ENCODE results near the gene BNC1.

BNC1 gene, protein sequence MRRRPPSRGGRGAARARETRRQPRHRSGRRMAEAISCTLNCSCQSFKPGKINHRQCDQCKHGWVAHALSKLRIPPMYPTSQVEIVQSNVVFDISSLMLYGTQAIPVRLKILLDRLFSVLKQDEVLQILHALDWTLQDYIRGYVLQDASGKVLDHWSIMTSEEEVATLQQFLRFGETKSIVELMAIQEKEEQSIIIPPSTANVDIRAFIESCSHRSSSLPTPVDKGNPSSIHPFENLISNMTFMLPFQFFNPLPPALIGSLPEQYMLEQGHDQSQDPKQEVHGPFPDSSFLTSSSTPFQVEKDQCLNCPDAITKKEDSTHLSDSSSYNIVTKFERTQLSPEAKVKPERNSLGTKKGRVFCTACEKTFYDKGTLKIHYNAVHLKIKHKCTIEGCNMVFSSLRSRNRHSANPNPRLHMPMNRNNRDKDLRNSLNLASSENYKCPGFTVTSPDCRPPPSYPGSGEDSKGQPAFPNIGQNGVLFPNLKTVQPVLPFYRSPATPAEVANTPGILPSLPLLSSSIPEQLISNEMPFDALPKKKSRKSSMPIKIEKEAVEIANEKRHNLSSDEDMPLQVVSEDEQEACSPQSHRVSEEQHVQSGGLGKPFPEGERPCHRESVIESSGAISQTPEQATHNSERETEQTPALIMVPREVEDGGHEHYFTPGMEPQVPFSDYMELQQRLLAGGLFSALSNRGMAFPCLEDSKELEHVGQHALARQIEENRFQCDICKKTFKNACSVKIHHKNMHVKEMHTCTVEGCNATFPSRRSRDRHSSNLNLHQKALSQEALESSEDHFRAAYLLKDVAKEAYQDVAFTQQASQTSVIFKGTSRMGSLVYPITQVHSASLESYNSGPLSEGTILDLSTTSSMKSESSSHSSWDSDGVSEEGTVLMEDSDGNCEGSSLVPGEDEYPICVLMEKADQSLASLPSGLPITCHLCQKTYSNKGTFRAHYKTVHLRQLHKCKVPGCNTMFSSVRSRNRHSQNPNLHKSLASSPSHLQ

GRCh38 chr15:83284559-83285283 lies at the start of gene BNC1:
Gene BNC1 (minus strand): TSS chr15:83284664. CDS start chr15:83284628, 36 bp downstream.
- DNase-seq (ENCODE audit: low read depth) = peak; percentile 31
- TF ChIP-seq, protein P1, sequence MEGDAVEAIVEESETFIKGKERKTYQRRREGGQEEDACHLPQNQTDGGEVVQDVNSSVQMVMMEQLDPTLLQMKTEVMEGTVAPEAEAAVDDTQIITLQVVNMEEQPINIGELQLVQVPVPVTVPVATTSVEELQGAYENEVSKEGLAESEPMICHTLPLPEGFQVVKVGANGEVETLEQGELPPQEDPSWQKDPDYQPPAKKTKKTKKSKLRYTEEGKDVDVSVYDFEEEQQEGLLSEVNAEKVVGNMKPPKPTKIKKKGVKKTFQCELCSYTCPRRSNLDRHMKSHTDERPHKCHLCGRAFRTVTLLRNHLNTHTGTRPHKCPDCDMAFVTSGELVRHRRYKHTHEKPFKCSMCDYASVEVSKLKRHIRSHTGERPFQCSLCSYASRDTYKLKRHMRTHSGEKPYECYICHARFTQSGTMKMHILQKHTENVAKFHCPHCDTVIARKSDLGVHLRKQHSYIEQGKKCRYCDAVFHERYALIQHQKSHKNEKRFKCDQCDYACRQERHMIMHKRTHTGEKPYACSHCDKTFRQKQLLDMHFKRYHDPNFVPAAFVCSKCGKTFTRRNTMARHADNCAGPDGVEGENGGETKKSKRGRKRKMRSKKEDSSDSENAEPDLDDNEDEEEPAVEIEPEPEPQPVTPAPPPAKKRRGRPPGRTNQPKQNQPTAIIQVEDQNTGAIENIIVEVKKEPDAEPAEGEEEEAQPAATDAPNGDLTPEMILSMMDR (IDR thresholded peaks at IDR 0.05; ENCODE audit: low read length, missing control alignments) = no peak
- peak within 1 kb of the TSS; percentile 73 for H3K4me3 ChIP-seq (replicated peaks; ENCODE audit: low read depth, low read length)

GRCh38 chr15:83327041-83327440 lies 42.6 kb upstream of the BNC1 start:
- H3K4me3 ChIP-seq (replicated peaks; ENCODE audit: low read depth, low read length) = no peak overlapping the region
- DNase-seq (ENCODE audit: low read depth) = no peak
- TF ChIP-seq, protein P1 (IDR thresholded peaks at IDR 0.05; ENCODE audit: low read length, missing control alignments) = no peak

DNA sequence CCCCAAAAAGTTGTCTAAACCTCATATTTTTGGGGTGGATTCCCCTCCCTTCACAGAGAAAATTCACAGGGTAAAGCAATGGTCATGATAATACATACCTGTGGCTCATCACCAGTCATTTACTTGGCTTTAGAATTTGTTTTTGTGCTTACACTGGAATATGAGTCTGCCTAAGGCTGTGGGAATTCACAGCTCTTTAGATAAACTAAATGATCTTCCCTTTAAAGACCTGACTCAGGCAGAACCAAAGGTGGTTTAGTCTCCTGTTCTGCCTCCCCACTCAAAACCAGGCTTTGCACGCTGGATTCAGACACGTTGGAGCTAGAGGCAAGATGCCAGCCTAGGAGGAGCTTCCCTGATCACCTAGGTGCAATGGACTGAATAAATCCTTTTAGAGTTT lies 40.3 kb upstream of the BNC1 start:
- no peak for DNase-seq (ENCODE audit: low read depth)
- TF ChIP-seq, protein P1 (IDR thresholded peaks at IDR 0.05; ENCODE audit: low read length, missing control alignments) = no peak
- no peak overlapping the region for H3K4me3 ChIP-seq (replicated peaks; ENCODE audit: low read depth, low read length)

GRCh38 chr15:83323296-83323711 lies 38.8 kb upstream of the BNC1 start:
- peak; percentile 95 for DNase-seq (ENCODE audit: low read depth)
- H3K4me3 ChIP-seq (replicated peaks; ENCODE audit: low read depth, low read length) = no peak overlapping the region
- TF ChIP-seq, protein P1 (IDR thresholded peaks at IDR 0.05; ENCODE audit: low read length, missing control alignments) = no peak

DNA sequence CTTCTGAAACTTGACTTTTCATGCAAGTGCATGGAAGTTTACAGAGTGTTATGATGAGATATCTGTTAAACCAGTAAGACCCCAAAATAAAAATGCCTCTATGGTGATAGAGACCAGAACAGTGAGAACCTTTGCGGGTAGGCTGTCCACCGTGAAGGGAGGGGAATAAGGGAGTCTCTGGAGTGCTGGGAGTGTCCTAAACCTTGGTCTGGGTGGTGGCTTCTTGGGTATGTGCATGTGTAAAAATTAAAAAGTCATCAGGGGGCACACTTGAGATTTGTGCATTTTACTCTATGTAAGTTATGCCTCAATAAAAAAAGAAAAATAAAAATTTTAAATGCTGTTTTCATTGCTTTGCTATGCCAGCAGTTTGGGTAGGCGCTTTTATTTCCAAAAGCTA lies 38.2 kb upstream of the BNC1 start:
- no peak for DNase-seq (ENCODE audit: low read depth)
- TF ChIP-seq, protein P1 (IDR thresholded peaks at IDR 0.05; ENCODE audit: low read length, missing control alignments) = no peak
- H3K4me3 ChIP-seq (replicated peaks; ENCODE audit: low read depth, low read length) = no peak overlapping the region

DNA sequence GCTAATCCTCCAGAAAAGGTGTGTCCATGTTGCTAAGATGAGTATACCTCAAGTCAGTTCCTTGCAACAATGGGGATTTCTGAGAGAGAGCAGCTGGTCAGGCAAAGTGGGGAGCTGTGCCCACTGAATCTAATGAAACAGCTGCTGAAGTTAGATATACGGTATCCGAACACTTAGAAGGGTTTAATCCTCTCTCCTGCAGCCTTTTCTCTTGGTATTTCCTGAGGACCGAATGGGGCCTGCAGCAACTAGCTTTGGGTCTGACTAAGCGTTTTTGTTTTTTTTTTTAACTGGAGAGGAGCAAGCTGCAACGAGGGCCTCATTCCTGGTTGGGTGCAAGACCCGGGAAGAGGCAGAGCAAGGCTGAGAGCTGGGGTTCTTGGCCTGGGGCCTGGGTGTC lies 37.6 kb upstream of the BNC1 start:
- no peak overlapping the region for H3K4me3 ChIP-seq (replicated peaks; ENCODE audit: low read depth, low read length)
- peak; percentile 50 for DNase-seq (ENCODE audit: low read depth)
- TF ChIP-seq, protein P1 (IDR thresholded peaks at IDR 0.05; ENCODE audit: low read length, missing control alignments) = no peak
